Rectal smooth muscle tissue (tissue), 1 donor: ENCODE data around the gene HMCN2.

Experiments
- H3K27ac ChIP-seq: one replicate; pipeline ENCODE4 v1.7.0; 2013; ENCODE audit warnings: low read depth, low read length, inconsistent platforms
- H3K27me3 ChIP-seq: one replicate; pipeline ENCODE4 v1.7.0; 2013; ENCODE audit warnings: low read length; ENCODE audit not compliant: control insufficient read depth, insufficient read depth
- H3K36me3 ChIP-seq: one replicate; pipeline ENCODE4 v1.7.0; 2013; ENCODE audit warnings: low read length; ENCODE audit not compliant: control insufficient read depth, insufficient read depth
- H3K4me1 ChIP-seq: one replicate; pipeline ENCODE4 v1.7.0; 2013; ENCODE audit warnings: low read length; ENCODE audit not compliant: control insufficient read depth, insufficient read depth
- H3K4me3 ChIP-seq: one replicate; pipeline ENCODE4 v1.7.0; 2013; ENCODE audit warnings: low read length
- H3K9ac ChIP-seq: one replicate; pipeline ENCODE4 v1.7.0; 2013; ENCODE audit warnings: low read length

Gene HMCN2

DNA sequence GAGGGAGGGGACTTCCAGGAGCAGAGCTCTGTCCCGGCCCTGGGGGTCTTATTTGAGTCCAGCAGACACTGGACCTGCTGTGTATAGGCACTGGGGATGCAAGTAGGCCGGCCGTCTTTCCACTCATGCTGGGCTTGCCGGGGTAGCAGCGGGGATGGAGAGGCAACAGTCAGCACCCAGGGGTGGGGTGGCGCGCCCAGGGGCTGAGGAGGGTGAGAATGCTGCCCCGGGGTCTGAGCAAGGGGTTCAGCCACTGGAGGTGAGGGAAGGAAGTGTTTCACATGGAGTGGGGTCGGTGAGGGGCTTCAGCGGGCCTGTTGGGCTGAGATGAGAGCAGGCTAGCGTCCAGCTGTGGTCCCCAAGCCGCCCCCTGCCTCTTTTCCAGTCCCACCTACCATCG is 88.8 kb downstream of the HMCN2 start:
- H3K36me3 ChIP-seq, result peaks cover 3% of the 10 kb centered on the region
- H3K27ac ChIP-seq, result no peak overlapping the region
- H3K9ac ChIP-seq, result no peak overlapping the region
- no peaks in the 10 kb centered on the region for H3K27me3 ChIP-seq
- no peaks in the 10 kb centered on the region for H3K4me1 ChIP-seq
- H3K4me3 ChIP-seq, result no peak overlapping the region

DNA sequence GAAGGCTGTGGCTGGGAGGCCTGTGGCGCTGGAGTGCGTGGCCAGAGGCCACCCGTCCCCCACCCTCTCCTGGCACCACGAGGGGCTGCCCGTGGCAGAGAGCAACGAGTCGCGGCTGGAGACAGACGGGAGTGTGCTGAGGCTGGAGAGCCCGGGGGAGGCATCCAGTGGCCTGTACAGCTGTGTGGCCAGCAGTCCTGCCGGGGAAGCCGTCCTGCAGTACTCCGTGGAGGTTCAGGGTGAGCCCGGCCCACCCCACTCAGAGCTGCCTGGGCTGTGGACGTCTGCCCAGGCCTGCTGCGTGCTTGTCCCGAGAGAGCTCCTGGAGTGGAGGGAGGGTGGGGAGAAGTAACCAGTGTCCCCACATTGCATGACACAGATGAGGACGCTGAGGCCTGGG is 89.2 kb downstream of the HMCN2 start:
- H3K9ac ChIP-seq, result no peak overlapping the region
- H3K27ac ChIP-seq, result no peak overlapping the region
- no peaks in the 10 kb centered on the region for H3K4me1 ChIP-seq
- H3K4me3 ChIP-seq, result no peak overlapping the region
- peaks cover 5% of the 10 kb centered on the region for H3K36me3 ChIP-seq
- H3K27me3 ChIP-seq, result no peaks in the 10 kb centered on the region

DNA sequence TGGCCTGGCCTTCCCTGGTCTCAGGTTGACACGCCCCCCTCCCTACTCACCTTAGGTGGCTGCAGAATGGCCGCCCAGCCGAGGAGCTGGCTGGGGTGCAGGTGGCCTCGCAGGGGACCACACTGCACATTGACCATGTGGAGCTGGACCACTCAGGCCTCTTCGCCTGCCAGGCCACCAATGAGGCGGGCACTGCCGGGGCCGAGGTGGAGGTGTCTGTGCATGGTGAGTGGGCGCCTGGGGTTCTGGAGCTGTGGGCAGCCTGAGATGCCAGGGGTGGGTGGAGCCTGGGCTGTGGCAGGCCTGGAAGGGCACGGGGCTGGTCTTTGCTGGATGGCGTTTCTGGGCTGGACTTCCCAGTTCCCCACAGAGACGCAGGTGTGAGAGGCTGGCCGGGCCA is 90.5 kb downstream of the HMCN2 start:
- peaks cover 14% of the 10 kb centered on the region for H3K36me3 ChIP-seq
- no peak overlapping the region for H3K9ac ChIP-seq
- no peaks in the 10 kb centered on the region for H3K27me3 ChIP-seq
- no peaks in the 10 kb centered on the region for H3K4me1 ChIP-seq
- H3K4me3 ChIP-seq, result no peak overlapping the region
- H3K27ac ChIP-seq, result no peak overlapping the region

DNA sequence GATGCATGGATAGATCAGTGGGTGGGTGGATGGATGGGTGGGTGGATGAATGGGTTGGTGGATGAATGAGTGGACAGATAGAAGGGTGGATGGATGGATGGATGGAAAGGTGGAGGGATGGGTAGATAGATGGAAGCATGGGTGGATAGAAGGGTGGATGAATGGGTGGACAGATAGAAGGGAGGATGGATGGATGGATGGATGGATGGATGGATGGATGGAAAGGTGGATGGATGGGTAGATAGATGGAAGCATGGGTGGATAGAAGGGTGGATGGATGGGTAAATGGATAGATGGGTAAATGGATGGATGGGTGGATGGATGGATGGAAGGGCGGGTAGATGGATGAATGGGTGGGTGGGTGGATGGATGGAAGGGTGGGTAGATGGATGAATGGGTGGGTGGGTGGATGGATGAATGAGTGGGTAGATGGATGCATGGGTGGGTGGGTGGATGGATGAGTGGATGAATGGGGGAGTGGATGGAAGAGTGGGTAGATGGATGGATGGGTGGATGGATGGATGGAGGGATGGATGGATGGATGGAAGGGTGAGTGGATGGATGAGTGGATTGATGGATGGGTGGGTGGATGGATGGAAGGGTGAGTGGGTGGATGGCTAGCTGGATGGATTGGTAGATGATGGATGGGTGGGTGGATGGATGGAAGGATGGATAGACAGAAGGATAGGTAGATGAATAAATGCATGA is 91.5 kb downstream of the HMCN2 start:
- Histone ChIP-seq H3K4me1 (no peaks in the 10 kb centered on the region), H3K27ac (no peak overlapping the region), H3K36me3 (peaks cover 19% of the 10 kb centered on the region), H3K4me3 (no peak overlapping the region), H3K9ac (no peak overlapping the region), H3K27me3 (no peaks in the 10 kb centered on the region)

DNA sequence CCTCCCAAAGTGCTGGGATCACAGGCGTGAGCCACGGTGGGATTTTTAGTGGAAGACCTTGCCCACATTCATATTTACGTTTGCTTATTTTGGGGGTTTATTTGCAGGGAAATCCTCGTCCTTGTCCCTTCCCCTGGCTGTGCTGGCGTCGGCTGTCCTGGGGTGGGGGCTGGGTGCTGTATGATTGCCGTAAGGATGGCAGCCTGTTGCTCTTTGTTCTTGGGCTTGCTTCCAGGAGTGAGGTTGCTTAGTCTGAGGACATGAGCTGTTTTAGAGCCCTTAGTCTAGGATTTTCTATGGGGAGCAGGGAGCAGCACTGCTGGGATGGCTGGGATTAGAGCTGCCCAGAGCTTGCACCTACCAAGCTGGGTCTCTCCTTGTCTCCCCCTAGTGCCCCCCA is 93.4 kb downstream of the HMCN2 start:
- Histone ChIP-seq H3K27me3 (no peaks in the 10 kb centered on the region), H3K4me3 (no peak overlapping the region), H3K27ac (no peak overlapping the region), H3K36me3 (peaks cover 19% of the 10 kb centered on the region), H3K4me1 (no peaks in the 10 kb centered on the region), H3K9ac (no peak overlapping the region)

DNA sequence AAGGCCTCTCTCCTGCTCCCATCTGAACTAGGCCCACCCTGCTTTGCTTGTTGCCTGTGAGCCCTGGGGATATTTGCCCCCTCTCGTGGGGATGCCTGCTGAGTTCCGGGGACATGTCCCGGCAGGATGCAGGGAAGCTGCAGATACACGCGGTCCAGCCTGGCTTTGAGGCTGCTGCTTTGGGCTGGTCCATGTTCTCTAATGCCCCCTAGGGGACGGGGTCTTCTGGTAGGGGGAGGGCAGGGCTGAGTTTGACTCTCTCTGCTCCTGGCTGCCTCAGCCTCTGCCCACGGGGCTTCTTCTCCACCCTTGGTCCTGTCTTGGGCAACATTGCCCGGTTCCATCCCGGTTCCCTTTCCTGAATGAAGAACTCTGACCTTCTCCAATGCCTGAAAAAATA is 94.3 kb downstream of the HMCN2 start:
- H3K27me3 ChIP-seq, result no peaks in the 10 kb centered on the region
- H3K27ac ChIP-seq, result no peak overlapping the region
- H3K4me1 ChIP-seq, result no peaks in the 10 kb centered on the region
- no peak overlapping the region for H3K9ac ChIP-seq
- no peak overlapping the region for H3K4me3 ChIP-seq
- H3K36me3 ChIP-seq, result peaks cover 16% of the 10 kb centered on the region

DNA sequence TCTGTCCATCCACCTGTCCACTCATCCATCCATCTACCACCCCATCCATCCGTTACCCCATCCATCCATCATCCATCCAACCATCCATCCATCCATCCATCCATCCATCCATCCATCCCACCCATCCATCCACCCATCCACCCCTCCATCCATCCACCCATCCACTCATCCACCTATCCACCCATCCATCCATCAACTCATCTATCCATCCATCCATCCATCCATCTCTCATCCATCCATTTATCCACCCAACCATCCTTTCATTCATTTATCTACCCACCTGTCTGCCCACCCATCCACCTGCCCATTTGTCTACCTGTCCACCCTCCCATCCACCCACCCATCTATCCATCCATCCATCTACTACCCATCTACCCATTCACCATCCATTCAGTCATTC is 95.1 kb downstream of the HMCN2 start:
- Histone ChIP-seq H3K36me3 (peaks cover 16% of the 10 kb centered on the region), H3K27me3 (no peaks in the 10 kb centered on the region)

DNA sequence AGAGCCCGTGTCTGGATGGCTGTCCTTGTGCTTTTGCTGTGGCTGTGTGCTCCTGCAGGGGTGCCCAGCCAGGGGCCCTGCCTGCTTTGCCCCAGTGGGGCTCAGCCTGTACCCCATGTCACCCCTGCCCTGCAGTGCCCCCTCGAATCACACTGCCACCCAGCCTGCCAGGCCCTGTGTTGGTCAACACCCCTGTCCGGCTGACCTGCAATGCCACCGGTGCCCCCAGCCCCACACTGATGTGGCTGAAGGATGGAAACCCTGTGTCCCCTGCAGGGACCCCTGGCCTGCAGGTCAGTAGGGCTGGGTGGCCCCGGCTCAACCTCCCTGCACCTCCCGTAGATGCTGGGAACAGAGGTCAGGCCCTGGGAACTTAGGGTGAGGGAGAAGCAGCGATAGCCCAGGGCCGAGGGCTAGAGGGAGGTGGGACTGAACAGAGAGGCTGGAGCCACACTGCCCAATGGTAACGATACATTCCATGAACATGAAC is 96.4 kb downstream of the HMCN2 start:
- no peak overlapping the region for H3K4me3 ChIP-seq
- no peaks in the 10 kb centered on the region for H3K4me1 ChIP-seq
- no peak overlapping the region for H3K9ac ChIP-seq
- no peak overlapping the region for H3K27ac ChIP-seq
- H3K27me3 ChIP-seq, result no peaks in the 10 kb centered on the region
- peaks cover 16% of the 10 kb centered on the region for H3K36me3 ChIP-seq

More for the DNA sequence above, 95.1 kb downstream of the HMCN2 start:
- no peak overlapping the region for H3K4me3 ChIP-seq
- H3K27ac ChIP-seq, result no peak overlapping the region
- H3K9ac ChIP-seq, result no peak overlapping the region
- no peaks in the 10 kb centered on the region for H3K4me1 ChIP-seq

DNA sequence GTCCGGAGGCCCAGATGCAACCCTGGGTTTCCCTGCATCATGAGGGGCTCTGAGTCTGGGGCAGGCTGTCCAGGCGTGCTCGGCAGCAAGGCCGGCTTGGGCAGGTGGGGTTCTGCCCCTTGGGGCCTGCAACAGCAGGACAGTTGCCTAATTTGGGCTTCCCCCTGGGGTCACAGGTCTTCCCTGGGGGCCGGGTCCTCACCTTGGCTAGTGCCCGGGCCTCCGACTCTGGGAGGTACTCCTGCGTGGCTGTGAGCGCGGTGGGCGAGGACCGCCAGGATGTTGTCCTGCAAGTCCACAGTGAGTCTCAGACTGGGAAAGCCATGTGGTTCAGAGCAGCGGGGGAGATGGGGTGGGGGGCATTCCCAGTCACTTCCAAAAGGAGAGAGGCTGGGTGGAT is 97.1 kb downstream of the HMCN2 start:
- Histone ChIP-seq H3K4me3 (no peak overlapping the region), H3K9ac (no peak overlapping the region), H3K36me3 (peaks cover 16% of the 10 kb centered on the region), H3K27ac (no peak overlapping the region), H3K27me3 (no peaks in the 10 kb centered on the region), H3K4me1 (no peaks in the 10 kb centered on the region)

DNA sequence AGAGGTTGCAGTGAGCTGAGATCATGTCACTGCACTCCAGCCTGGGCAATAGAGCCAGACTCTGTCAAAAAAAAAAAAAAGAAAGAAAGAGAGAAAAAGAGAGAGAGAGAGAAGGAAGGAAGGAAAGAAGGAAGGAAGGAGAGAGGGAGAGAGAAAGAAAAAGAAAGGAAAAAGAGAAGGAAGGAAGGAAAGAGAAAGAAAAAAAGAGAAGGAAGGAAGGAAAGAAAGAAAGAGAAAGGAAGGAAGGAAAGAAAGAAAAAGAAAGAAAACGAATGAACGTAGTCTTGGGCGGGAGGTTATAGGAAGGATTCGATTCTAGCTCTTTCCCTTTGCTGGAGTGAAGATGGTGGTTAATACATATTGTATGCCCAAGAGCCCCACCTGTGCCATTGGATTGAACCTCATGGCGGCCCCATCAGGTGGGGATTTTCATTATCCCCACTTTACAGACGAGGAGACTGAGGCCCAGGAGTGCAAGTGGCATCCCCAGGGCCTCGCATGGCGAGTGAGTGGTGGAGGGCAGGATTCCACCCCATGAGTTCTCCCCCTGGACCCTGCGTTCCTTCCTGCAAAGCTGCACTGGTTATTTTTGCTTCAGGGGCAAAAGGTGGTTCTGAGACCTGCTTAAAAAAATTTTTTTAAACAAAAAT is 98.3 kb downstream of the HMCN2 start:
- no peak overlapping the region for H3K4me3 ChIP-seq
- no peak overlapping the region for H3K9ac ChIP-seq
- H3K36me3 ChIP-seq, result peaks cover 16% of the 10 kb centered on the region
- no peak overlapping the region for H3K27ac ChIP-seq
- no peaks in the 10 kb centered on the region for H3K4me1 ChIP-seq
- H3K27me3 ChIP-seq, result no peaks in the 10 kb centered on the region

DNA sequence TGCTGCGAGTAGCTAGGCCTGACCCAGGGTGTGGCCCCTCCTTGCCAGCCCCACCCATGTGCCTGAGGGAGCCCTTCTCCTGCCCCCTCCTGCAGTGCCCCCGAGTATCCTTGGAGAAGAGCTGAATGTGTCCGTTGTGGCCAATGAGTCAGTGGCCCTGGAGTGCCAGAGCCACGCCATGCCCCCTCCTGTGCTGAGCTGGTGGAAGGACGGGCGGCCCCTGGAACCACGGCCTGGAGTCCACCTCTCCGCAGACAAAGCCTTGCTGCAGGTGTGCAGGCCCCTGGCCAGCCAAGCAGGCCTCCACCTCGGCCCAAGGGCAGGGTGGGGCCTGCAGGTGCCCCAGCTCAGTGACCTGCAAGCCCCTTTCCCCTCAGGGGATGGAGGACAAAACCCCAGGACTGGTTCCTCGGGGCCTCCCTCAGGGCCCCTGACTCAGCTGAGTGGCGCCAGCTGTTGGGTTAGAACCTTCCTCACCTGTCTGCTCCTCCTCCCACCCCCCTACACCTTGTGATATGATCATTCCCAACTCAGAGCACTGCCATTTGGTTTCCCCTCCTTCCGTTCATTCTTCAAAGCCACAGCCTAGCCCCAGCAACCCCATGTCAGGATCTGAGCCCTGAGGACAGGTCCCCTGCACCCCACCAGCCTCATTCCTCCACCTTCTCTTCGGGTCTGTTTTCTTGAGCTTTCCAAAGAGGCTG is 99.2 kb downstream of the HMCN2 start:
- no peak overlapping the region for H3K4me3 ChIP-seq
- H3K27me3 ChIP-seq, result no peaks in the 10 kb centered on the region
- H3K4me1 ChIP-seq, result no peaks in the 10 kb centered on the region
- H3K9ac ChIP-seq, result no peak overlapping the region
- peaks cover 13% of the 10 kb centered on the region for H3K36me3 ChIP-seq
- no peak overlapping the region for H3K27ac ChIP-seq

DNA sequence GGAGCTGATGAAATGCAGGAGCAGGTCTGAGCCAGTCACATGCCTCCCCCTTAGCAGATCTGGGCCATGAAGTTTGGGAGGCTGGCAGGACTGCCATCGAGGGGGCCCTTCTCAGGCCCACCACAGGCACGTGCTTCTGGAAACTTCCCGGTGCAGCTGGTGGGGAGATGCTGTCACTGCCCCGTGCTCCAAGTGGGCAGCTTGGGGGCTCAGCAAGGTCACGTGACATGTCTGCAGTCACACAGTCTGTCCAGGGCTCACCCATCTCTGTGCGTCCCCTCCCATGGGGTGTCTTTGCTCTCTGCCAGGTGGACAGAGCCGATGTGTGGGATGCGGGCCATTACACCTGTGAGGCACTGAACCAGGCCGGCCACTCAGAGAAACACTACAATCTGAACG is 99.8 kb downstream of the HMCN2 start:
- Histone ChIP-seq H3K9ac (no peak overlapping the region), H3K27me3 (no peaks in the 10 kb centered on the region), H3K4me1 (no peaks in the 10 kb centered on the region), H3K36me3 (peaks cover 12% of the 10 kb centered on the region), H3K27ac (no peak overlapping the region), H3K4me3 (no peak overlapping the region)
